Gastroesophageal sphincter (tissue), 3 donors: Measurements from ENCODE around the gene NLRP8.
"Not testable (repeated sequence)": the region's sequence is repeated elsewhere in the genome, so short reads cannot be mapped to it uniquely, and the experiment has no call there.

Experiments
- POLR2A ChIP-seq, 2 donors: fragments of 450-650 bp; IDR thresholded peaks; one replicate each; pipeline ENCODE4 v1.6.1; 2017; ENCODE audit warnings: antibody characterized with exemption in 2 of 2, mild to moderate bottlenecking in 2 of 2, moderate library complexity in 1 of 2
- TF ChIP-seq, protein P1 (sequence below), 4 experiments: fragments of 200-600 bp in 2 of 4; fragments of 450-650 bp in 2 of 4; sonication (generic) in 1 of 4; IDR thresholded peaks; one replicate each; pipeline ENCODE4 v1.5.1; 2017 to 2019; ENCODE audit warnings: antibody characterized with exemption in 4 of 4, mild to moderate bottlenecking in 2 of 4, moderate library complexity in 2 of 4

- TF ChIP-seq, protein P1, sequence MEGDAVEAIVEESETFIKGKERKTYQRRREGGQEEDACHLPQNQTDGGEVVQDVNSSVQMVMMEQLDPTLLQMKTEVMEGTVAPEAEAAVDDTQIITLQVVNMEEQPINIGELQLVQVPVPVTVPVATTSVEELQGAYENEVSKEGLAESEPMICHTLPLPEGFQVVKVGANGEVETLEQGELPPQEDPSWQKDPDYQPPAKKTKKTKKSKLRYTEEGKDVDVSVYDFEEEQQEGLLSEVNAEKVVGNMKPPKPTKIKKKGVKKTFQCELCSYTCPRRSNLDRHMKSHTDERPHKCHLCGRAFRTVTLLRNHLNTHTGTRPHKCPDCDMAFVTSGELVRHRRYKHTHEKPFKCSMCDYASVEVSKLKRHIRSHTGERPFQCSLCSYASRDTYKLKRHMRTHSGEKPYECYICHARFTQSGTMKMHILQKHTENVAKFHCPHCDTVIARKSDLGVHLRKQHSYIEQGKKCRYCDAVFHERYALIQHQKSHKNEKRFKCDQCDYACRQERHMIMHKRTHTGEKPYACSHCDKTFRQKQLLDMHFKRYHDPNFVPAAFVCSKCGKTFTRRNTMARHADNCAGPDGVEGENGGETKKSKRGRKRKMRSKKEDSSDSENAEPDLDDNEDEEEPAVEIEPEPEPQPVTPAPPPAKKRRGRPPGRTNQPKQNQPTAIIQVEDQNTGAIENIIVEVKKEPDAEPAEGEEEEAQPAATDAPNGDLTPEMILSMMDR (IDR thresholded peaks at IDR 0.05), result not testable (repeated sequence)
- TF ChIP-seq POLR2A (IDR thresholded peaks at IDR 0.05), result not testable (repeated sequence)
Measured at GRCh38 chr19:55929258-55929657, 18.4 kb upstream of the NLRP8 start.
